ENCODE results near the gene PAX1.

Gene PAX1

DNA sequence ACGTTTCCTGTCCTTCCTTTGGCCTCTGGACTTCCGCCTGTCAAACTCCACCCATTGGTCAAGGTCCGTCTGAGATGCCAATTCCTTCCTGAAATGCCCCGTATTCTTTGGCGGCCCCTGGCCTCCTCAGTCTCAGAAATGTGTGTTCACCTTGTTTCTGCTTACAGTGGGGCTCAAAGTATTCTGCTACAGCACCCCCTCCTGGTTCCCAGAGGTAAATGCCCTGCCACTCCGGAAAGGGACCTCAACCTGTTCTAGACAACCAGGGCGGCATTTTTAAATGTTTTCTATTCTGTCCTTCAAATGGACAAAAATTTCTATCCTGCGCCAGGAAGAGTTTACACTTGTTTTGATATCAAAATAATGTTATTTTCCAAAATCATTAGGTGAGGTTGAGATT lies 12.1 kb upstream of the PAX1 start:
- TF ChIP-seq GATA2 (IDR thresholded peaks at IDR 0.05; ENCODE audit: low read depth, low read length) (no peak), GATA3 (IDR thresholded peaks at IDR 0.05; ENCODE audit: low read depth, low read length) (no peak)

DNA sequence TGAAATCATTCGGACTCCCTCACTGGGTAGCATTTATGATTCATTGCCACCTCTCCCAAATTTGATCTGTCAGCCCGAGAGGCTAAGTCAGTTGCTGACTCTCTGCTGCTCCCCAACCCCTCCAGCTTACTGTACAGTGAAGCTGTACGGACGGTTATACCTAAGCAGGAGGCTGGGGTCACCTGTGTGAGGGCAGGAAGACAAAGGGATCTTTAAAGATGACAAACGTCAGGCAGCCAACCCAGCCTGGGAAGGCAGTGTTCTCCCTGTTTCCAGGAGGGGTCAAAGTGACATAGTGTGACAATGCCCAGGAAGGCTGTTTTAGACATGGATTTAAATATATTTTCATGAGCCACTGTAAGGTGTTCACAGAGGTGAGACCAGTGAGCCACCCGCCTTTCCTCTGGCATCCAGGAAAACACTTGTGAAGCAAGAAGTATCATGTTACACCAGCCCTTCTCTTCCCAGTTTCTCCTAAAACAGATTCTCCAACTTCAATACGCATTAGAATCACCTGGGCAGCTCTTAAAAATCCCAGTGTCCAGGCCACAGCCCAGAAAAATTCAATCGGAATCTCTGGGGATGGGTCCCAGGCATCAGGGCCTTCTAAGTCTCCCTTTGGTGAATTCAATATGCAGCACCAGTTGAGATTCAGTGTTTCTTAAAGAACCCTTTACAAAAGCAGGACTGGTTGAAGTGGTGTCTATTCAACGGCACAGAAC lies 6.8 kb upstream of the PAX1 start:
- TF ChIP-seq GATA2 (IDR thresholded peaks at IDR 0.05; ENCODE audit: low read depth, low read length) = no peak
- no peak for TF ChIP-seq GATA3 (IDR thresholded peaks at IDR 0.05; ENCODE audit: low read depth, low read length)

DNA sequence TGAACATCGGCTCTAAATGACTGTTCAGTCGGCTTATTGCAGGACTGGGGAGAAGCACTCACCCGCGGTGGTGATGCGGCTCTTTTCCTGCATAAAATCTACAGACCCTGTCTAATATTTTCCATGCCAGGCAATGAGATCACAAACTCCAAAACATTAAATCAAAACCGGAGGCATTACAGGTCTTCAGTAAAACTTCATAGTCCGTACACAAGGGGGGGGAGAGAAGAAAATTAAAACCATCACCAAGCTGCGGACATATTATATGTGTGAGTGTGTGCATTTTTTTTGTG lies 6.3 kb upstream of the PAX1 start:
- TF ChIP-seq GATA2 (IDR thresholded peaks at IDR 0.05; ENCODE audit: low read depth, low read length) = no peak
- no peak for TF ChIP-seq GATA3 (IDR thresholded peaks at IDR 0.05; ENCODE audit: low read depth, low read length)

DNA sequence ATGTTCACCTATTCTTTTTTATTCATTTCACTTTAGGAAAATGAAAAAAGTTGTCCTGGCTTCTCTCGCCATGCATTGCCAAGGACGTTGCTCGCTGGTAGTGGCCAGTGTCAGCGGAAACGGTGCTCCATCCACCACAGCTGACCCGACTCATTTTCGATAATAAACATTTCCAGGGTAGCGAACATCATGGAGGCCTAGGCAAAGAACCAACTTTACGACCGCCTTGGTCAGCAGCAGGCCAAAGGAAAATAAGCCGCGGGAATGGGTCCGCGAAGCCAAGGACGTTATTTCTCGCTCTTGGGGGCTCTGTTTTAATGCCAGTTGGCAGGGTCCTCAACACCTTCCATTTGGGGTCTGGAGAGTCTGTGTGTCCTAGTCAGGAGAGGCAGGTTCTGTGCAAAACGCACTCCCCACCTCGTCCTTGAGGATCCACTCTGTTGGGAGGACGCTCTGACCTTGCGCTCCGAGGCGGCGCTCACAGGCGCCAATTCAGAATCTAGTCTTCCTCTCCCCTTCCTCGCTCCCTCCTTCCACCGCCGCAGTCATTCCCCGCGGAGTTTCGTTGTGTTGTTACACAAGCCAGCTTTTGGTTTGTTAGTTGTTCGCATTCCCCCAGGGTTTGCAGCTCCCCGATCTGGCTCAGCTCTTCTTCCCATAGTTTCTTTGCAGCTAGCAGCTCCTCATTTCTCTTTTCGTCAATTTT lies 4.1 kb upstream of the PAX1 start:
- no peak for TF ChIP-seq GATA2 (IDR thresholded peaks at IDR 0.05; ENCODE audit: low read depth, low read length)
- TF ChIP-seq GATA3 (IDR thresholded peaks at IDR 0.05; ENCODE audit: low read depth, low read length) = no peak

DNA sequence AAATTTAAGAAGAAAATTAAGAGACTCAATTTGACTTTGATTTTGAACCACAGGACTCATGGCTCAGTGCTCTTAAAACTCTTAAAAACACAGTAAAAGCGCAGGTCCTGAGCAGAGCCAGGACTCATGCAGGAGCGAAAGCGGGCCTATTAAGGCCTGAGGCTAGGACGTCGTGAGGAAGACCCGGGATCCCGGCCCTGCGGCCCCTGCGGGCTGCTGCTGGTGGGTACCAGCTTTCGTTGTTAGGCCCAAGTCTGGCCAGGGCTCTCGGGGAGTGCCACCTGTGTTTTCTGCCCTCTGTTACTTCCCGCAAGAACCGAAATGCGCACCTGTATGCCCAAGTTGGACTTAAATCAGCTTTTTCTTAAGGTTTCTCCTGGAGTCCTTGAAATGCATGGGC lies 3.4 kb upstream of the PAX1 start:
- TF ChIP-seq GATA2 (IDR thresholded peaks at IDR 0.05; ENCODE audit: low read depth, low read length) = no peak
- TF ChIP-seq GATA3 (IDR thresholded peaks at IDR 0.05; ENCODE audit: low read depth, low read length) = no peak

DNA sequence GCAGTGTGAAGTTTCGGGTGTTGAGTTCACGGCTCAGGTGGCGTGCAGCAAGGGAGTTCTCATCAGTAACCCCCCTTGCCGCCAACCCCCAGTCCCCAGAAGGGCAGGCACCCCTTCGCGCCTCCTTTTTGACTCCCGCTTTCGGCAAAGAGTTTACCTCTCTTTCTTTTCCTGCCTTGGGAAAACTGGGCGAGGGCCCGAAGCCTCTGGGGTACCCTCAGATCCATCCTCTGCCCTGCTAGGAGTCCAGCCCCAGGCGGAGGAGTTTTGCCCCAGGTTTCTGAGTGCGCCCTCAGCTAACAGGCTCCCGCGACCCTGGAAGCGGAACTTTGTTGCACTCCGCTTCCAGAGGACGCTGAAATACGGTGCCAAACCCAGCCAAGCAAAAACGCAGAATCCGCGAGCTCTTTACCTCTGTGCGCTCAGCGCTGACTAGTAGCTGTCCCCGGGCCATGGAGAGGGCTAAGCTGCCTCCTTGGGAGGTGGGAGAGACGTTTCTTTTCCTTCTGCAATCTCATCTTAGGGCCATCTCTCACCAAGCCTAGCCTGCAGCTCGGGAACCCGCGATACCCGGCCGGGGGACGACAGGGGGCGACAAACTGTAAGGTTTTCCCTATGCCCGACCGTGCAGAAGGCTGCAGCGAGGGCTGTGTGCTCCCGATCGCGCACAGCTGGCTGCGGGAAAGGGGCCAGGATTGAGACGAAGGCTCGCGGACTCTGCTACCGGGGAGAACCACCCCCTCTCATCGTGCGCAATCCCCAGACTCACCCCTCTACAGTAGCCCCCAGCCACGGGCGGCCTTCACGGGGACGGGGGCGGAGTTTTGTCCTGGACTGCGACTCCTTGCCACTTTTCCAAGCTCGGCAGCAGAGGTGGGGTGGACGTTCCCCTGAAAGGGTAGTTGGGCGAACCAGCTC lies 2.7 kb upstream of the PAX1 start:
- no peak for TF ChIP-seq GATA3 (IDR thresholded peaks at IDR 0.05; ENCODE audit: low read depth, low read length)
- no peak for TF ChIP-seq GATA2 (IDR thresholded peaks at IDR 0.05; ENCODE audit: low read depth, low read length)

DNA sequence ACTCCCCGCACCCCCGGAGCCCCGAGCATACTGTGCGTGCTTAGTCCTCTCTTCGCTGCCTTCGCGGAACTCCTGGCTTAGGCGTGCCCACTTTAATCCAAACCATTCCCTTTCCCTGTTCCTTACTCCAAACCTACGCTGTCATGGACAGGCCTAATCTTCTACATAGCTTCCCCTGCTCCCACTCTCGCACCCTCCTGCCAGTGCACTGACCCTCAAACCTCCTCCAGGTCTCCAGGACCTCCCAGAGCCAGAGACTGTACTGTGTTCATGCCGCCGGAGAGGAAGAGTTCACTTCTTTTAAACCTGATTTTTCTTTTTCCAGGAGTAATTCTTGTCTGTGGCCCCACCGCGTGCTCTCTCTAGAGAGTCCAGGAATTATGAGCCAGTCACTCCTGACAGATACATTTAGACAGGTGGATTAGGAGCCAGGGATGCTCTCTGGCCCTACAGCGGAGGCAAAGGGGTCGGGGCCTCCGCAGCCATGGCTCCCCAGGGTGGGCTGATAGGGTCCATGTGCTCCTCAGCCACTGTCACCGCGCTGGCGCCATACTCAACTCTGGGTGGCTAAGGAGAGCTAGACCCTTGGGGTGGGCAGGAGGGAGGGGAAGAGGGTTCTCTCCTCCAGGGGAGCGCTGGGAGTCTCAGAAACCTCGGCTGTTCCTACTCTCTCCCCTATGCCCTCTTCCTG lies 1.6 kb upstream of the PAX1 start:
- TF ChIP-seq GATA2 (IDR thresholded peaks at IDR 0.05; ENCODE audit: low read depth, low read length) = no peak
- no peak for TF ChIP-seq GATA3 (IDR thresholded peaks at IDR 0.05; ENCODE audit: low read depth, low read length)

DNA sequence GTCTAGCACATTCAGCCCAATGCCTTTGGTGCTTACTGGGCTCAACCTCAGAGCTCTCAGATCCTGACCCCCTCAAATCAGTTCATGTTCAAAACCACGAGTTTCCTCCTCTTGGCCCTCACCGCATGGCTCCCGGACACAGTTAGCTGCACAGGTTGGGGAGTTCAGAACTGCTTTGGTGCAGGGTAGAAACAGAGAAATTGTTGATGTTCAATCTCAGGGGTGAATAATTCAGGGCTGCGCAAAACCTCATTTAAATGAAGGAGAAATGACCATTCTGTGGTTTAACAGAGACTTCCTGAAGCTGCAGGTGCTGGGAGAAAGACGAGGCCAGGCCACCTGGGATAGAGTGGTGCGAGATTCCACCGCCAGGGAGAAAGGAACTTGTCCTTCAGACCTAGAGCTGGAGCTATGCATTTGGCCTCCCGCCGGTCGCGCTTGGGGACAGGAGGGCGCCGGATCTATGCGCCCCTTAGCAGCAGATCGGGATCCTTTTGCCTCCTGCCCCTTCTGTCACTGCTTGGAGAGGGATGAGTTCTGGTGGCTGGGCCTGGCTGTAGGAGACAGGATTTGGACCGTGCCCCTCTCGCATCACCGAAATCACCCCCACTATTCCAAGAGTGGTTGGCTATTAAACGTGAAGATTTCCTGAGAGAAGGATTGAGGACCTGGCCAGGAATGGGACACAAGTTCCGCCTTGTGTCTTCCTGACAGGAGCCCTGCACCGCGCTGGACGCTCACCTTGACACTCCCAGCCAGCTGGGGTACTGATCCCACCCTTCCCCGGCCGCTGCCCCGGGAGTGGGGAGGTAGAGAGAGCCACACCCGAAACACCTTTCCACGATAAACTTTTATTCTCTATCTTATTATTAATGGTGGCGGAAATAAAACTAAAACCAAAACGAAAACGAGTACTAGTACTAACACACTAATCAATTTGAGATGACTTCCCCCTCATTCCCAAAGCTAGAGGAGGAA lies 767 bp upstream of the PAX1 start:
- no peak for TF ChIP-seq GATA3 (IDR thresholded peaks at IDR 0.05; ENCODE audit: low read depth, low read length)
- TF ChIP-seq GATA2 (IDR thresholded peaks at IDR 0.05; ENCODE audit: low read depth, low read length) = no peak

DNA sequence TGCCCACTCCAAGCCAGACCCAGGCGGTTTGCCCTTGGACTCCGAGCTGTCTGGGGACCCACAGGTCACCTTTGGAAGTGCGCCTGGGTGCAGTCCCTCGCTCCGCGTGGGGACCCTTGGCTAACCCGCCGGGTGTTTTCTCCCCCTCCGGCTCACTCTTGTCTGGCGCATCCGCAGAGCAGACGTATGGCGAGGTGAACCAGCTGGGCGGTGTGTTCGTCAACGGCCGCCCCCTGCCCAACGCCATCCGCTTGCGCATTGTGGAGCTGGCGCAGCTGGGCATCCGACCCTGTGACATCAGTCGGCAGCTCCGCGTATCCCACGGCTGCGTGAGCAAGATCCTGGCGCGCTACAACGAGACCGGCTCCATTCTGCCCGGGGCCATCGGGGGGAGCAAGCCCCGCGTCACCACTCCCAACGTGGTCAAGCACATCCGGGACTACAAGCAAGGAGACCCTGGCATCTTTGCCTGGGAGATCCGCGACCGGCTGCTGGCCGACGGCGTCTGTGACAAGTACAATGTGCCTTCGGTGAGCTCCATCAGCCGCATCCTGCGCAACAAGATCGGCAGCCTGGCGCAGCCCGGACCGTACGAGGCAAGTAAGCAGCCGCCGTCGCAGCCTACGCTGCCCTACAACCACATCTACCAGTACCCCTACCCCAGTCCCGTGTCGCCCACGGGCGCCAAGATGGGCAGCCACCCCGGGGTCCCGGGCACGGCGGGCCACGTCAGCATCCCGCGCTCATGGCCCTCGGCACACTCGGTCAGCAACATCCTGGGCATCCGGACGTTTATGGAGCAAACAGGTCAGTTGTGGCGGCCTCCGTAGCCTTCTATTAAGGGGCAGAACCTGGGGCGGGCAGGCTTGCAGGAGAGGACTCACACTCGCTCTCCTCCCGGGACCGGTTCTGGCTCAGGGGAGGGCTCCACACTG lies 1.1 kb downstream of the PAX1 start:
- TF ChIP-seq GATA3 (IDR thresholded peaks at IDR 0.05; ENCODE audit: low read depth, low read length) (no peak), GATA2 (IDR thresholded peaks at IDR 0.05; ENCODE audit: low read depth, low read length) (no peak)

DNA sequence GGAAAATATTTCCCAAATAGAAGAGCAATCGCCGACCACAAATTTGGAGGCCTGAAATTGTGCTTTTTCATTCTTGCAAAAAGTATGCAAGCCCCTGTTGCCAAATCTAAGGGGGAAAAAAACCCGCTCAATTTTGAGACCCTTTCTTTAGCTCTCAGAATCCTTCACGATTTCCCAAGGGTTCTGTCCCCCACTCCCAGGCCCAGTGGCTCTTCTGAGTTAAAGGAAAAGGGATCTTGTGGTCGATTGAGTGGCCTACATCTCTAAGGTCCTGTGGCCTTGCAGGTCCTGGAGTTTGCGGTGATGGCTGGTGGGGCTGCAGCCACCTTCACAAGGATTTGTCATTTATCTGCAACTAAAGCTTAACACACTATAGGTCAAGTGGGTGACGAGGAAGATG lies 1.8 kb downstream of the PAX1 start:
- no peak for TF ChIP-seq GATA3 (IDR thresholded peaks at IDR 0.05; ENCODE audit: low read depth, low read length)
- TF ChIP-seq GATA2 (IDR thresholded peaks at IDR 0.05; ENCODE audit: low read depth, low read length) = no peak

DNA sequence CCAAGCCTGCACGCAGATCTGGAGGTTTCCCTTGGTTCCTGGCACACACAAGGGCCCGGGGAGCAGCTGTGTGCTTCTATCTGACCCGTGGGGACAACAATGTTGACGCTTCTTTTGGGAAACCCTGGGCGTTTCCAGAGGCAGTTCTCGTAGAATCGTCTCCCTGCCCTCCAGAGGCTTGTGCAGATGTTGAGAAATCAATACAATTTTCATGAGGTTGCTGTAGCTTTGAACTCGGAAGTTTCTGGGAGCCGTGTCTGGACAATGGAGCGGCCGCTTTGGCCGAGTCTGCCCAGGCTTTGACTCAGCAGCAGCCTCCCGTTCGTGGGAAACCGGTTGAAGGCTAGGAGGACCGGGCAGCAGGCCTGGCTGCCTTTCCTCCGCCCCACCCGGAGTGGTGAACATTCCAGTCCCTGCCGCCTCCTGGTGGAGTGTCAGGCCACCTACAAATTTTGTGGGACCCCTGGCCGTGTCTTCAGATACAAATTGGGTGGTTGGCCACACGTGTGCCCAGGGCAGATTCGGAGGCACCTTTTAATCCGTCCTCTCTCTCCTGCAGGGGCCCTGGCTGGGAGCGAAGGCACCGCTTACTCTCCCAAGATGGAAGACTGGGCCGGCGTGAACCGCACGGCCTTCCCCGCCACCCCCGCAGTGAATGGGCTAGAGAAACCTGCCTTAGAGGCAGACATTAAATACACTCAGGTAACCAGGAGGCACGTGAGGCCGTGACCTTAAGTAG lies 2.7 kb downstream of the PAX1 start:
- TF ChIP-seq GATA3 (IDR thresholded peaks at IDR 0.05; ENCODE audit: low read depth, low read length) = no peak
- no peak for TF ChIP-seq GATA2 (IDR thresholded peaks at IDR 0.05; ENCODE audit: low read depth, low read length)
